Daoy (cell line): Measurements from ENCODE around the gene SPAG17. TPM values are rescaled to one million over a fixed set of nuclear protein-coding genes. Genes with fewer than 3 reads are reported as not detected.

Source experiments
- DNase-seq: peaks from one replicate; pipeline ENCODE4 v3.0.0-alpha.2; 2015; ENCODE audit warnings: low read depth
- total RNA-seq: library from RNA; depleted of rRNA; stranded (reverse); fragments of >200 nt; shearing (Covaris generic); gene quantifications from 2 replicates; pipeline ENCODE4 v1.2.3, GENCODE V29; 2014

The SPAG17 gene
- total RNA-seq, 1 experiment from 2014 or later, result not detected

DNA sequence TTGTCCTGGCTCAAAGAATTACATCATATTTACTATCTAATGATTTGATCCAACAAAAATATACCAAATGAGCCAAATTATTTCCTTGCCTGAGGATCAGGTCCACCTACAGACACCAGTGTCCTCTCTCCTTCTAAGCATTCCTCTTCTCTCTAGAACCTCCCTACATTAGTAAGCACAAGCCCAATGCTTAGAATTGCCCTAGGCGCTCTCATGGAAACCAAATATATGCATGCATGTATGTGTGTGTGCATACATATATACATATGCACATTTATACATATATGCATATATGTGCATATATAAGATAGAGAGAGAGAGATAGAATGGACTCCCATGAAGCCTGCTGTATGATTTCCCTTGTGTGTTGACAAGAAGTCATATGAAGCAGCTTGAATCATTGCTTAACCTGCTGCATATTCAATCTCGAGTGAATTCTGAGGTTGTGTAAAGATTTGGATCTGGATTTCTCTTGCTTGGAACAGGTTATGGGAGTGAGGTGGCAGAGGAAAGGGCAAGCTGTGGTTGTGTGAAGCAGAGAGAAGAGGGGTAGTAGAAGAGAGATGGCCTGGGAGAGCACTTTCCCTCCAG, 66.1 kb downstream of the SPAG17 start:
- no peak for DNase-seq

DNA sequence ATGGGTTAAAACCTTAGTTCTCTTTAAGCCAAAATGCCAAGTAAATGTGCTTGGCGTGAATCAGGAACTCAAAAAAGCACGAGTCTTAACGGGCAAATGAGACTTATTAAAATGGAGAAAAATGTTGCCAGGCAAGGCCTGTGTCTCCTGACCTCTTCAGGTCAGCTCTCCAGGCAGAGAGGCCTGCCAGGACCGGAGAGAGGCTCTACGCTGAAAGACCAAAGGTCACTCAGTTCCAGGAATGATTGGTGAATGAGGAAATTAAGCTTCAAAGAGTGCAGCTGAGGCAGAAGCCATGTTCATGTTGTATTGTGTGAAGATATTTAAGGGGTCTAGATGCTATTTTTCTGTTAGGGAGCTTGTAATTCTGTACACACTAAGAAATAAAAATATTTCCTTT, 66.6 kb downstream of the SPAG17 start:
- DNase-seq, result no peak

DNA sequence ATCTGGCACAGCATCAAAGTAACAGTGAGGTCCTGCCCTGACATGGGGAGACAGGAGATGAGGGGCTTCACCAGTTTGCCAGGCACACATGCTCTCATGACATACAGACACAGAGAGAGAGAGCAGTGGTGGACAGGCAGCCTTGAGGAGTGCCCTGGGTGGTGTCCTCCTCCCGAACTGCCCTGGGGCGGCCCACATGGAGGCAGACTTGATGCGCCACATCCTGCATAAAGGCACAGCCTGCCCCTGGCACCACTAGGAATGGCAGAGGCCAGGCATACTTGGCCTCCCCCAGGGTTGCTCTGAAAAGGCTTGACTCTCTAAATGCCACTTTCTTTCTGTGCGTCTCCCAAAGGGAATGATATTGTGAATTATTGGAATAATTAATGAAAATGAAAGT, 67.5 kb downstream of the SPAG17 start:
- DNase-seq, result no peak

DNA sequence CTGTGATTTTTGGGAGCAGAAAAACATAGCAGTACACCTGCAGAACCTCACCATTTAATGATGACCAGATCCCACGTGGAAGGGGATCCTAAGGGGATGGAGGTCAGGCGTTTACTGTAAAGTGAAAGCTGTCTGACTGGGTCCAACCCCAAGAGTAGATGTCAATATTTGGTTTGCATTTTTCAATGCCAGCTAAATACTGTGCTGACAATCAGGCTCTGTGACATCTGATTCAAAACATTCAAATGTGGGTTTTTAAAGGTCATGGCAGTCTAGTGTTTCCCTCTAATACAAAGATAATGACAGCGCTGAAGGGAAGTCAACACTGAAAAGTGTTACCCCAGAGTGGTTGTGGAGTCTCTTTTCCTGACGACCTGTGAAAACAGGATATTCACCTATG, 68.1 kb downstream of the SPAG17 start:
- DNase-seq, result no peak

DNA sequence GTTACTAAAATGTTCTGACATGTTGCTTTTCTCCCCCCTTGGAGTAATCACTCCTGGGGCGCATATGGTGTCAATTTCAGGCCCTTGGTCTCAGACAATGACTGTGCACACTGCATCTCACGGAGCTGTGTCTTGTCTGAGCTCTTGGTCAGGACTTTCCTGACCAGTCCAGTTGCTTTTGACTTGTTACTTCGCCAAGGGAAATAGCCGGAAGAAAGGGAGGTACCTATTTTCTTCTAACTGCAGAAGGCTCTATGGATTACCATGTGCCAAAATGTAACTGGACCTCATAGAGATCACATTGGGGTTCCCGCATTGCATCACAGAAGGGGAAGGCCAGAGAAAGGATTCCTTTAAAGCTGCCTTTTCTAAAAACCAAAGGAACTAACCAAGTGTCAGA, 68.6 kb downstream of the SPAG17 start:
- DNase-seq, result peak; percentile 51

DNA sequence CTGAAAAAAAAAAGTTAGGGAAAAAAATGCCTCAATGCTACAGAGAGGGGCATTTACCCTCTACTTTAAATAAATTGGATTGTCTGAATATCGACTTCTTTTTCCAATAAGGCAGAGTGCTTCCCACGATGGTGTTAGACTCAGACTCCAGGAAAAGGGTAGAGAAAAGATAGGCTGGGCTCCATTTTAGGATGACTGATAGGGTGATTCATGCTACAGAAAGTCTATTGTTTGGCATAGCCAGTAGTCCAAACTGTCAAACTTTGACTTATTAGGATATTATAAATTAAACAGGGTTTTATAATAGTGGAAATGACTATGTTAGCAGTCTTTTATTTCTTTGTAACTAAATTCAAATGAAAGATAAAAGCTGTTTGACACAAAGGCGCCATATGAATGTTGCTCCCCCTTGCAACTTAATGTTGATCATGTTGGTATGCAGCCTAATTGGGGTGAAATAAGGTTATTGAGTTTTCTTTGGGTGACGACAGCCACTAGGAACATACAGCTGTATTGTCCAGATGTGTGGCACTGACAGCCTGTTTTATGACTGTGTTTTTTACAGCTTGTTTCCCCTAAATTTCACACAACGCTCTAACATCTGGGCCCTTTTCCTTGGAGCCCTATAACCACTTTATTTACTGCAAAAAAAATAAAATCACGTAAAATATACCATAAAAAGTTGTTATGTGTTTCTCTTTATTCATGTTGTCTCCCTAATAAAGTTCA, 69.3 kb downstream of the SPAG17 start:
- DNase-seq, result peak; percentile 65

DNA sequence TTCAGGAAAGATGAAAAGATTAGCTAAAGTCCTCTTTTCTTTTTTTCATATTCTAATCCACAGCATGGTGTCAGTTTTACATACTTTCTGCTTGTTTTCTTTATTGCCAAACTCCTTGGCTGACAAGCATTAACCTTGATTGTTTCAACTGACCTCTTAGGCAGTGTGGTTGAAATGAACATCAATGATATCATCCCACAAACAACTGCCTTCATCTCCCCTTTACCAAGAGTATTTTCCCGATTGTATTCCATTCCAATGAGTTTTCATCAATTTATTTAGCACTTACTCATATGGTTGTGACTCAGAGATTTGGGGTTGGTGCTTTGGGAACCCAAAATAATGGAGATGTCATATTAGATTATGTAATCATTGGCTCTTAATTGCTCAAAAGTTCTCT, 71.8 kb downstream of the SPAG17 start:
- peak; percentile 80 for DNase-seq

DNA sequence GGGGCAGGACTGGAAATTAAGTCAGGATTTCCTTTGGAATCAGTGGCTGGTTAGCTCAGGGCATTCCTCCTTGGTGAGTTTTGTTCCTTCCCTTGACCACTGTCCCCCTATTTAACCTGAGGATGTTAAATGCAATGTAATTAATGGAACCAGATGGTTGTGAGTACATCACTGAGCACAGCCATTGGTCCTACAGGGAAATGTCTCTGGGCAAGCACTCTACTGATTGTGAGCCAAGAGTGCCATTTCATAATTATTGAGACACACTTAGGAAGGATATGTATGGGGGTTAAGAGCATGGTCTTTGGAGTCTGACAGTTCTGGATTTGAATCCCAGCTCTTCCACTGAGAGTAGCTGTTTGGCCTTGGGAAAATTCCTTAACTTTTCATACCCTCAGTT, 74.4 kb downstream of the SPAG17 start:
- DNase-seq, result no peak

DNA sequence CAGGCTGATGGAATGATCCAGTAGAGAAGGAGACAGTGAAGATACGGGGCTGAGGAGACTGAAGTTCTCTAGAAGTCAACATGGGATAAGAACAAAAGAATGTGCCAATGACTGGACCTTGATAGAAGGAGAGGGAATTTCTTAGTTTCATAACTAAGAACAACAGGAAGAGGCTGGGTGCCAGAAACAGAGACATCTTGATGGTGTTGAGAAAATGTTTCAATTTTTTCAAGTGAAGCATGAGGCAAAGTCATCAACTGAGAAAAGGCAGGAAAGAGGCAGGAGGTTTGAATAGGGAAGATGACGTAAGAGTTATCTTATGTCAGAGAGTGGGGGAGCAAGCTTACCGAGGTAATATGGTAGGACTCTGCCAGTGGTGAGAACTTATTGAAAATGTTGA, 80.1 kb downstream of the SPAG17 start:
- DNase-seq, result no peak

DNA sequence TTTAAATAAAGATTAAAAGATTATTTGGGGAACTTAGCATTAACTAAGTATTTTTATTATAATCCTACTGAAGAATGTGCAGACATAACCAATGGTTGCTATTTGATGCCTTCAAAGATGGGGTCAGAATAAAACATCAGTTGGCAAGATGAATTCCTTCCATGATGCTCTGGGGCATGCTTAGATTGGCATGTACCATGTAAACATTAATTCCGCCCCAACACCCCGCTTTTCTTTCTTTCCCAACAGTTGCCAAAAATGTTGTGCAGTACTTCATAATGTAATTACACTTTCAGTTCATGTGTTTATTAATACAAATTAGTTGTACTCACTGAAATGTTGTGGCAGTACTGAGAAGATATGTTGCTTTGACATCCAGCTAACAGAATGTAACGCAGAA, 82.6 kb downstream of the SPAG17 start:
- DNase-seq, result no peak

DNA sequence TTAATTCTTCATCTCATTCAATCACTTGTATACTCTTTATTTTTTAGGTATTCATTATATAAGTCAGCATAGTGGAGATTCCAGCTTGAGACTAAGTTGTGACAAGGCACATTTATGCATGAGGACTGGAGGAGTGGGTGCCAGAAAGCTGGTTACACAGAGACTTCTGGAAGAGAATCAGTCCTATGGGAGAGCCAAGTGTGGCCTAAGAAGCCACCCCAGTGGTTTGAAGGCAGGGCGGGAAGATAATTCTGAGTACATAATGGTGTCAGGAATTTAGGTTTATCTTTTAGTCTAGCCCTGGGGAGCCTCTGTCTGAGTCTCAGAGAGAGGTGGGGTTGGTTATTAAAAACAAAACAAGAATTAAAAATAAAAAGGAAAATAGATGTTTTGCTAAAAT, 83.0 kb downstream of the SPAG17 start:
- DNase-seq, result peak; percentile 37

DNA sequence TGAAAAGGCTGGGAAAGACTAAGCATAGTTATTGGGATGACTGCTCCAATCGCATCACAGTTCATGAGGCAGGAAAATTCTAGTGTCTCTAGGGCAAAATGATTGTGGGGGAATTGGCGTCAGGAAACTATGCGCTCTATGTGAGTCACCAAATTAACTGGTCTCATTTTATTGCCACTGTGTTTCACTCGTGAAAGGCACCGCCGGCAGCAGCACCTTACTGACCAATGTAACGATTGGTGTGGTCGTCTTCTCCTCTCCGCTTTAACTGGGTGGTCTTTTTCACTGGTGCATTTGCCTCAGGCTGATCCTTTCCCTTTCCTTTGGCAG, 83.5 kb downstream of the SPAG17 start:
- peak; percentile 88 for DNase-seq

DNA sequence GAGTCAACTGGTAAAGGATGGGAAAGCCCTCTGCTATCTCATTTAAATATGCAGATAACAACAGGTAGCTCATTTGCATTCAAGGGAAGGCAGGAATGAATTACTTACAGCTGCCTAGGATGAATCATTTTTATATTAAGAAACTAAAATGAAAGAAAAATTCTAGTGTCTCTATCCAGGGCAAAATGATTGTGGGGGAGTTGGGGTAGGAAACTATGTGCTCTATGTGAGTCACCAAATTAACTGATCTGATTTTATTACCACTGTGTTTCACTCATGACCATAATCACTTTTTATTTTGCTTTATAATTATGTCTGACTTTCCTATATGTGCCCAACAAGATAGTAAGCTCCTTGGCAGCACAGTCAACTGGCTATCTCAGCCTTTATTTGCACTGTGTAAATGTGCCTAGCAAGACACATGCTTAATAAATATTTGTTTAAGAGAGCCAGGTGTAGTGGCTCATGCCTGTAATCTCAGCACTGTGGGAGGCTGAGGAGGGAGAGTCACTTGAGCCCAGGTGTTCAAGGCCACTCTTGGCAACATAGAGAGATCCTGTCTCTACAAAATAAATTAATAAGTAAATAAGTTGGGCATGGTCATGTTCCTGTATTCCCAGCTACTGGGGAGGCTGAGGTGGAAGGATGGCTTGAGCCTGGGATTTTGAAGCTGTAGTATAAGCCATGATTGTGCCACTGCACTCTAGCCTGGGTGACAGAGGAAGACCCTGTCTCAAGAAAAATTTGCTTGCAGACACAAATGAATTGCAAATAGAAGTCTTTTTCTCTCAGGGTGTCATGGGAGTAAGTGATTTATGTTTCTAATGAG, 84.1 kb downstream of the SPAG17 start:
- DNase-seq, result peak; percentile 63

DNA sequence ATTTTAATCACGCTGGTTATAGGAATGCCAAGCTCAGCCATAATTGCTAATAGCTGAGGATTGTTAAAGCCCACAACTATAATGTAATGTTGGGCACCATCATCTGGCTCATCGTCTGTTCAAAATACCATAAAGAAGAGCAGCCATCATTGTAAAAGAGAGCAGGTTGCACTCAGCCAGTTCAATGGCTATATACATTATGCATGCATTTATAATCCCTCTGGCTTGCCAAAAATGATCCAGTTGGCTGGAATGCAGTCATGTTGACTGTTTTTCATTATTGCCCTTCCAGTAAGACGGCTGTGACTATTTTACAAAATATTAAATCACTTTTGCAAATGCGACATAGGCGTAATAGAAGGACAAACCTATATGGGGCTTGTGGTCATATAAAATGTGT, 85.3 kb downstream of the SPAG17 start:
- DNase-seq, result no peak

DNA sequence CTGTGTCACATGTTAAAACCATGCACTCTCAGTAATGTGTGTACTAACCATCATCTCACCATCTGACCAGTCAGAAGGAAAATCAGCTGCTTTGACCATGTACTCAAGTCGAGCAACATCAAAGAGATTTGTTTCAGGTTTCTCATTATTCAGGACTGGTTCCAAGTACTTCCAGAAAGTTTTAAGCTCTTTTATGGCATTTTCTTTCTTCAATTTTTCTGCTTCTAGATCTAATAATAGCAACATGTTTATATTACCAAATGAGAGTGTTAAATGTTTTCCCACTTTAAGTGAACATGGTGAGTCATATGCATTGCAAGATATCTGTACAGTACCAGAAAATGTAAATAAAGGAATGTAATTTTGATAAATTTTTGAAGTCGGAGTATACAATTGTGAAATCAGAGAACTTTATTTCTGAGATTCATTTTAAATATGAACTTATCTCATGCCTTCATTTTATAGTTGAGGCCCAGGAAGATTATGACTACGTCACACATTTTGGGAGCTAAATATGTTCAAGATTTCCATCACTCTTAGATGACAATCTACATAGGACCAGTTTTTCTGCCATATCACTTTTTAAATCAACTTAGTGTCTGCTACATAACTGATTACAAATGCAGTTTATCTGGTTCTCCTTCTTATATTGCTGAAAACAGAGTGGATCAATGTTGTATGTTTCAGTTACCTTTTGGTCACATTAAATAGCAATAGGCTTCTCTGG, 87.2 kb downstream of the SPAG17 start:
- DNase-seq, result no peak

DNA sequence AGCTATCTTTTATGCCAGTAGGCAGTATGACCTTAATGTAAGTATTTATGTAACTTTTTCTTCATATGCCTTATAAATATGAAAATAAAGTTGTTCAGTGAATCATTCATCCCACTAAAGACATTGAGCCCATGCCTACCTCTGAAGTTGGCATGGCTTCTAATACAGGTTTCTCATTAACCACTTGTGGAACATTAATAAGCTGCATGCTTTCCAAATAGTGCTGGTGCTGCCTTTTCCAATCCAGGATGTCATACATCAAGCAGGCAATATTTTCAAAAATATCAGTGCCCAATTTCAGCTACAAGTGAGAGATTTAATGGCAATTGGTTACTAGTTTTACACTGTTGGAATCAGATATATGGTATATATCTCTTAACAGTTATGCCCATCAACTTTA, 92.0 kb downstream of the SPAG17 start:
- no peak for DNase-seq

DNA sequence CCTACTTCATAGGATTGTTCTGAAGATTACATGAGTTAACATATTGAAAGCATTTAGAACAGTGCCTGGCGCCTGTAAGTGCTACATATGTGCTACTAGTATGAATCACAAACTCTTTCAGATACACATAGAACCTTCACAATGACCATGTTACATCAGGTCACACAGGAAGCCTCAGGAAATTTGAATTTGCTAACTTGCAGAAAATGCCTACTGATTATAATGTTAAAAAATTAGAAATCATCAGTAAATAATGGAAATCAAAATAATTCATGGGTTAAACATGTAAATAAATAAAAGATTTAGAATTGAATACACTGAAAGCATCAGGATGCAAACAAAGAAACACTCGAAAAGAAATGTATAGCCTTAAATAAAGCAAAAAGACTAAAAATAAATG, 94.9 kb downstream of the SPAG17 start:
- DNase-seq, result no peak

DNA sequence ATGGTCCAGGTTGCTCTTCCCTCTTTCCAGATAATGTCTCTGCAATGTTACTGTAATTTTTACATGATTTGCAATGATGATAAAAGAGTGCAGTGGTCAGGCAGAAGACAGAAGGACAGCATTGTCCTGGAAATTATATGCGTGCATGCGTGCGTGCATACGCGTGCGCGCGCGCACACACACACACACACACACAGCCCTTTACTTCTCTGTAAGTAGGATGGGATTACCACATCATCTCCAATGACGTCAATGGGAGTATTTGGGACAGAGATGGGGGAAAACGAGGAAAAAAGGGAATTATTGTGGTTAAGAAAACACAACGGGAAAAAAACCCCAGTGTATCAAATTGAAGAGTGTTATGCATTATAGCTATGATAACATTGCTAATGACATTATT, 99.7 kb downstream of the SPAG17 start:
- DNase-seq, result no peak

DNA sequence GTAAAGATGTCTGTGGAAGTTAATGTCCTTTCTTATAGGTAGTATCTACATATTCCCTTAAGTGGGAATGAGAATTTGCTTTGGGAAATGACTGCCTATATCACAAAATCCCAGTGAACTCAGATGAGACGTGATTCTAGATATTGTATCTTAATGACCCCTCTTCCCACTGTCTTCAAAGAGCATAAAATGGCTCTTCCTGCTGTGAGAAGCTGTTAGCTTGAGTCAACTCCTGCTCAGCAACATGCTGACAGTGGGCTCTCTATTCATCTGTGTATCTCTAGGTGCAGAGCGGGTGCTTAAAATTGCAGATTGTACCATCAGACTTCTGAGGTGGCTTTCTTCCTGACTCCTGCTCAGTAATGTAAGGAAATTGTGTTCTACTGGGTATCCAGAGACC, 100.6 kb downstream of the SPAG17 start:
- DNase-seq, result no peak

DNA sequence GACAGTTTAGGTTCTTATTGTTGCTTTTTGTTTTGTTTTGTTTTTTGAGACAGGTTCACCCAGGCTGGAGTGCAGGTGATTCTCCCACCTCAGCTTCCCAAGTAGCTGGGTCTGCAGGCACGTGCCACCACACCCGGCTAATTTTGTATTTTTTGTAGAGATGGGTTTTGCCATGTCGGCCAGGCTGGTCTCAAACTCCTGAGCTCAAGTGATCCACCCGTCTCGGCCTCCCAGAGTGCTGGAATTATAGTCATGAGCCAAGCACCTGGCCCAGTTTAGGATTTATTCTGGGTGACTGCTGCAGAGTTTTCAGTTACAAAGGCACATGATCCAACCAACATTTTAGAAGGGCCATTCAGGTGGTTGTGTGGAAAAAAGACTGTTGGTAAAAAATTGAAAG, 102.0 kb downstream of the SPAG17 start:
- DNase-seq, result no peak

DNA sequence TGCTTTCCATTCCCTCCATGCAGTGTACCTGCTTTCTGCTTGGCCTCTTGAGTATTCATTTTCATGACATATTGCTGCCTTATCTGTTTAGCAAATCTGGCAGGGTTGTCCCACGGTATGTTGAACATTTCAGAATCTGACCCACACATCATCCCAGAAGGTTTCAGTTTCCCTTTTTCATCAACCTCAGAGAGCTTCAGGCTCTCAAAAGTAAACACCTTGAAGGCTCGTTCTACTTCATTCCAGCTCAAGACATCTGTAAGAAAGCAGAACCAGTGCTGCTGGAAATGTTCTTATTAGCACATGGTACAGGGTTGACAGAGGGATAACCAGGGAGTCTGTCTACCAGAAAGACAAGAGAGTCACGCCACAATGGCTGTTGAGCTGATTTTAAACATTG, 103.6 kb downstream of the SPAG17 start:
- peak; percentile 26 for DNase-seq

DNA sequence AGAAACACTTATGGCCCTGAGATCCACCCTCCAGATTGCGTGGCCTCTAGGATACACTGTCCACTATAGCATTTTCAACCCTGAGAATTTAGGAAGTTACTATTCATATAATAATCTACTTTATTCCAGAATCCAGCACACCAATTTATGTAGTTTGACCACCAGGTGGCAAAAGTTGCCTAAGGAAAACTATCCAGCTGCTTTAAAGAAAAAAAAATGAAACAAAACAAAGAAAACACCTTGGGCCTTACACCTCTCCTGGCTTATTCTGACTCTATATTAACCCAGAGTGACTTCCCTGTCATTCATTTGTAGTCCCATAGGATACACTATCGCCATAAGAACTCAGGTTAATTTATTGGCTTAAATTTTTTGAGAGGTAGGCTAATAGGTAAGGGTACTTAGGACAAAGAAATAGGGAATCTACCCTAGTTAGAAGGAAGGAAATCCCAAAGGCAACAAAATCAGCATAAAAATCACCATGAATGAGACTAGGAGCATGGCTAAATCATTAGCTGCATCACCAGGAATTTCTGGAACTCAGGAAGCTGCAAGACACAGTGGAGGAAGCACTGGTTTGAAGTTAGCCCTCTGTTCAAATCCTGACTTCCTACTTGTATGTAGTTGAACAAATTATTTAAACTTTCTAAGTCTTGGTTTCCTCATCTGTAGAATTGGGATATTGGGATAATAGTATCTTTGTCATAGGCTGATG, 107.5 kb downstream of the SPAG17 start:
- DNase-seq, result peak; percentile 62
